SK-N-SH (cell line): ENCODE results near the gene MCTP2. TPM values are rescaled to one million over a fixed set of nuclear protein-coding genes. Genes with fewer than 3 reads are reported as not detected.
A peak's percentile ranks its signal among the peaks of the same experiment; 100 is the strongest.

Experiments
- CTCF ChIA-PET: fragments of 300-600, 350-600 bp; formaldehyde crosslinking; extraction: SDS; loops from one replicate; lab custom pipeline; 2021; lab: Yijun Ruan, JAX
- POLR2A ChIA-PET: fragments of 350-600 bp; sonication (Branson Sonifier 250); formaldehyde crosslinking; extraction: SDS; loops from one replicate; lab custom pipeline; 2020; ENCODE audit warnings: antibody characterized with exemption, inconsistent platforms; lab: Yijun Ruan, JAX
- DNase-seq: peaks from one replicate; pipeline ENCODE4 v3.0.0; 2012
- H2AFZ ChIP-seq: fragments of 200-600 bp; sonication (generic); 2 replicates; pipeline ENCODE4 v1.8.1; 2016; ENCODE audit warnings: antibody characterized with exemption, mild to moderate bottlenecking, low read depth
- H3F3A ChIP-seq: fragments of 200-600 bp; sonication (generic); replicated peaks from 2 replicates; pipeline ENCODE3; 2016; ENCODE audit warnings: antibody characterized with exemption, mild to moderate bottlenecking; ENCODE audit not compliant: insufficient read depth
- H3K27ac ChIP-seq, 2 experiments: fragments of 200-500 bp in 1 of 2; fragments of 200-600 bp in 1 of 2; sonication (Bioruptor generic) in 1 of 2; sonication (generic), shearing (Covaris generic) in 1 of 2; 2 replicates each; pipeline versions ENCODE4 v1.5.1 to v1.6.1; 2014 to 2016; ENCODE audit warnings: low read depth in 2 of 2, inconsistent platforms in 1 of 2, low read length in 1 of 2, mild to moderate bottlenecking in 1 of 2, mixed read lengths in 1 of 2
- H3K27me3 ChIP-seq: fragments of 200-600 bp; sonication (generic), shearing (Covaris generic); 2 replicates; pipeline ENCODE4 v1.6.1; 2016; ENCODE audit warnings: mixed run types; ENCODE audit not compliant: insufficient read depth
- H3K36me3 ChIP-seq, 2 experiments: fragments of 200-500 bp in 1 of 2; fragments of 200-600 bp in 1 of 2; sonication (Bioruptor generic) in 1 of 2; sonication (generic) in 1 of 2; replicated peaks in 1 of 2; 2 replicates each; pipeline versions ENCODE3 to v1.5.1; 2014 to 2016; ENCODE audit warnings: low read length in 1 of 2, mild to moderate bottlenecking in 1 of 2; ENCODE audit not compliant: insufficient read depth in 2 of 2, control insufficient read depth in 1 of 2
- H3K4me1 ChIP-seq, 2 experiments: fragments of 200-500 bp in 1 of 2; fragments of 200-600 bp in 1 of 2; sonication (Bioruptor generic) in 1 of 2; sonication (generic), shearing (Covaris generic) in 1 of 2; 2 replicates each; pipeline versions ENCODE4 v1.5.1 to v1.6.1; 2014 to 2016; ENCODE audit warnings: low read depth in 1 of 2, low read length in 1 of 2, mixed run types in 1 of 2; ENCODE audit not compliant: insufficient read depth in 2 of 2, control insufficient read depth in 1 of 2
- H3K4me2 ChIP-seq: fragments of 200-600 bp; sonication (generic), shearing (Covaris generic); 2 replicates; pipeline ENCODE4 v1.6.1; 2017; ENCODE audit warnings: mixed run types
- H3K4me3 ChIP-seq, 2 experiments: fragments of 200-500 bp in 1 of 2; fragments of 200-600 bp in 1 of 2; sonication (Bioruptor generic) in 1 of 2; sonication (generic), shearing (Covaris generic) in 1 of 2; 2 replicates each; pipeline versions ENCODE4 v1.5.1 to v1.8.1; 2014 to 2016; ENCODE audit warnings: low read depth in 2 of 2, inconsistent platforms in 1 of 2, low read length in 1 of 2, mild to moderate bottlenecking in 1 of 2, mixed read lengths in 1 of 2, moderate library complexity in 1 of 2
- H3K79me2 ChIP-seq: fragments of 200-600 bp; sonication (generic); 2 replicates; pipeline ENCODE4 v1.8.1; 2017; ENCODE audit warnings: mild to moderate bottlenecking; ENCODE audit not compliant: insufficient read depth
- H3K9ac ChIP-seq: fragments of 200-600 bp; sonication (generic); 2 replicates; pipeline ENCODE4 v1.6.1; 2017; ENCODE audit warnings: mixed run types
- H3K9me2 ChIP-seq: fragments of 200-600 bp; sonication (generic); 2 replicates; pipeline ENCODE4 v1.6.1; 2017; ENCODE audit warnings: mixed run types
- H3K9me3 ChIP-seq: fragments of 200-600 bp; sonication (generic); 2 replicates; pipeline ENCODE4 v1.6.1; 2017; ENCODE audit warnings: mixed run types, mild to moderate bottlenecking, moderate library complexity
- H4K20me1 ChIP-seq: fragments of 200-600 bp; sonication (generic); 2 replicates; pipeline ENCODE4 v1.6.1; 2017; ENCODE audit warnings: mild to moderate bottlenecking, mixed run types; ENCODE audit not compliant: insufficient read depth
- CHD2 ChIP-seq: fragments of 150-350 bp; IDR thresholded peaks from 2 replicates; pipeline ENCODE4 v1.6.1; 2018; ENCODE audit warnings: low read length; ENCODE audit not compliant: partially characterized antibody
- ELF1 ChIP-seq: IDR thresholded peaks from 2 replicates; pipeline ENCODE4 v1.4.0; 2012
- FOXM1 ChIP-seq: IDR thresholded peaks from 2 replicates; pipeline ENCODE4 v1.4.0; 2012; ENCODE audit warnings: low read depth, mild to moderate bottlenecking
- JUND ChIP-seq: IDR thresholded peaks from 2 replicates; pipeline ENCODE4 v1.4.0; 2012
- MXI1 ChIP-seq: IDR thresholded peaks from 2 replicates; pipeline ENCODE4 v1.6.1; 2012; ENCODE audit warnings: mild to moderate bottlenecking, low read depth, low read length, improper control_type of control experiment
- NFIC ChIP-seq: IDR thresholded peaks from 2 replicates; pipeline ENCODE4 v1.4.0; 2012; ENCODE audit warnings: borderline replicate concordance
- POLR2AphosphoS5 ChIP-seq: IDR thresholded peaks from 2 replicates; pipeline ENCODE4 v1.6.1; 2012; ENCODE audit warnings: low read depth, low read length
- RAD21 ChIP-seq: IDR thresholded peaks from 2 replicates; pipeline ENCODE4 v1.6.1; 2012; ENCODE audit warnings: mild to moderate bottlenecking, low read length
- RXRA ChIP-seq: IDR thresholded peaks from 2 replicates; pipeline ENCODE4 v1.4.0; 2012; ENCODE audit warnings: low read depth, mild to moderate bottlenecking, borderline replicate concordance
- SIN3A ChIP-seq: IDR thresholded peaks from 2 replicates; pipeline ENCODE4 v1.6.1; 2012; ENCODE audit warnings: low read depth, mild to moderate bottlenecking, low read length, moderate library complexity, borderline replicate concordance
- TCF12 ChIP-seq: IDR thresholded peaks from 2 replicates; pipeline ENCODE4 v1.4.0; 2012
- TEAD4 ChIP-seq: IDR thresholded peaks from 2 replicates; pipeline ENCODE4 v1.4.0; 2012; ENCODE audit warnings: mild to moderate bottlenecking, borderline replicate concordance; ENCODE audit not compliant: insufficient read depth
- WGBS: methylation state at CpG from one replicate; pipeline ENCODE4 v1.1.6; 2017; ENCODE audit warnings: low lambda C conversion rate; 5-methylcytosine and 5-hydroxymethylcytosine counted together
- polyA plus RNA-seq, 3 experiments: library from polyadenylated mRNA; depleted of rRNA; stranded (reverse); fragments of >200 nt; gene quantifications; 2 replicates each; pipeline ENCODE4 v1.2.3, GENCODE V29; 2012
- TF ChIP-seq, protein P1 (sequence below): IDR thresholded peaks from 2 replicates; pipeline ENCODE4 v1.4.0; 2012; ENCODE audit warnings: low read depth, borderline replicate concordance
- TF ChIP-seq, protein P2 (sequence below): IDR thresholded peaks from 2 replicates; pipeline ENCODE4 v1.6.1; 2012; ENCODE audit warnings: mild to moderate bottlenecking, low read depth, low read length, moderate library complexity
- TF ChIP-seq, protein P3 (sequence below): IDR thresholded peaks from 2 replicates; pipeline ENCODE4; 2012

The MCTP2 gene
- polyA plus RNA-seq, 1 of the 3 experiments (the other 2 are of a cell fraction): 0.26 TPM

DNA sequence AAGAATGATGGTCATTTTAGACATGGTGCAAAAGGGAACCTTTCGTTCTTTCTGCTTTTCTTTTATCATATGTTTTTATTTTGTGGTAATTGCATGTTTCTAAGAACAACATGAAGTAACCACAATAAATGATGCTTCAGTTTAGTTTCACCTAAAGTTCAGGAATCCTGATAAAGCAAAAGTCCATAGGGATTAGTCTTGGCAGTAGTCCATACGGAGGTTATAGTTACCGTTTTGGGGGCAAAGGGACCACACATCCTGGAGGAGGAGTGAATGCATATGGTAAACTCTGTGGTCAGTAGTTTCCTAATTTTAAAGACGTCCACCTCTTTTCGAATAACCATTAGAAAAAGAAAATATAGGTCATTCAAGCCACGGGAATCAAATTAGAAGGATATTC, 141.5 kb downstream of the MCTP2 start:
- no peak overlapping the region for H3K27ac ChIP-seq
- no peaks in the 10 kb centered on the region for H3K36me3 ChIP-seq
- H3F3A ChIP-seq: no peaks in the 10 kb centered on the region
- DNase-seq: no peak
- H3K9me3 ChIP-seq: no peaks in the 10 kb centered on the region
- no peaks in the 10 kb centered on the region; a peak in 1 of 4 replicates for H3K4me1 ChIP-seq
- POLR2A ChIA-PET: no interaction called here
- H3K27me3 ChIP-seq: no peaks in the 10 kb centered on the region
- H2AFZ ChIP-seq: no peak overlapping the region
- no peak overlapping the region for H3K4me3 ChIP-seq
- H3K79me2 ChIP-seq: no peaks in the 10 kb centered on the region
- 28% methylated on average over 6 of the region's 6 CpGs for WGBS
- TF ChIP-seq RXRA: no peak
- no peak for TF ChIP-seq JUND
- TF ChIP-seq, protein P1, sequence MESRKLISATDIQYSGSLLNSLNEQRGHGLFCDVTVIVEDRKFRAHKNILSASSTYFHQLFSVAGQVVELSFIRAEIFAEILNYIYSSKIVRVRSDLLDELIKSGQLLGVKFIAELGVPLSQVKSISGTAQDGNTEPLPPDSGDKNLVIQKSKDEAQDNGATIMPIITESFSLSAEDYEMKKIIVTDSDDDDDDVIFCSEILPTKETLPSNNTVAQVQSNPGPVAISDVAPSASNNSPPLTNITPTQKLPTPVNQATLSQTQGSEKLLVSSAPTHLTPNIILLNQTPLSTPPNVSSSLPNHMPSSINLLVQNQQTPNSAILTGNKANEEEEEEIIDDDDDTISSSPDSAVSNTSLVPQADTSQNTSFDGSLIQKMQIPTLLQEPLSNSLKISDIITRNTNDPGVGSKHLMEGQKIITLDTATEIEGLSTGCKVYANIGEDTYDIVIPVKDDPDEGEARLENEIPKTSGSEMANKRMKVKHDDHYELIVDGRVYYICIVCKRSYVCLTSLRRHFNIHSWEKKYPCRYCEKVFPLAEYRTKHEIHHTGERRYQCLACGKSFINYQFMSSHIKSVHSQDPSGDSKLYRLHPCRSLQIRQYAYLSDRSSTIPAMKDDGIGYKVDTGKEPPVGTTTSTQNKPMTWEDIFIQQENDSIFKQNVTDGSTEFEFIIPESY: no peak
- TF ChIP-seq SIN3A: no peak
- no peak for TF ChIP-seq POLR2AphosphoS5
- no peak for TF ChIP-seq CHD2
- TF ChIP-seq, all 33 proteins: peak for 0
- no peaks in the 10 kb centered on the region for H3K9me2 ChIP-seq
- H4K20me1 ChIP-seq: no peaks in the 10 kb centered on the region
- no peak overlapping the region for H3K9ac ChIP-seq
- CTCF ChIA-PET: no interaction called here
- no peak overlapping the region for H3K4me2 ChIP-seq

DNA sequence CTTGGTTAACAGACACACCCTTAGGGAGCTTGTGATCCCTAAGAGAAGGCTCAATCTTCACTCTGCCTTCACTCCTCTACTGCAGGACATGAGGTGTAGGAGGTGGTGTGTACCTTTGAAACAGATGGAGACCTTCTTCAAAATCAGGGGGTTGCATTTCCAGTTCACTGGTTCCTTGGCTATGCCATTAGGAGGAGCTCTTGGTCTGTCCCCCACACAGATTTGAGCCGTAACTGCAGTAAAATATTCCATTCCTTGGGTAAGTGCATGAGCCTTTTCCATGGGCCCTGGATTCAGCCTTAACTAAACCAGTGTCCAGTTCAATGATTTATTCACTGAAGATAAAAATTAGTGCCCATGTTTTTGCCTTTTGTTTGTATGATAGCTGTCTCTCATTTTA, 144.6 kb downstream of the MCTP2 start:
- no peaks in the 10 kb centered on the region for H3K27me3 ChIP-seq
- peak; percentile 44 for TF ChIP-seq RAD21
- no peak for TF ChIP-seq FOXM1
- H3K9ac ChIP-seq: no peak overlapping the region
- no peak overlapping the region for H3K4me2 ChIP-seq
- H3K79me2 ChIP-seq: no peaks in the 10 kb centered on the region
- H3K36me3 ChIP-seq: no peaks in the 10 kb centered on the region
- H3K4me3 ChIP-seq: no peak overlapping the region
- ChIA-PET CTCF (interaction anchor here (1.1 to 2.4 kb wide), 6 partner anchors 11 to 212 kb away, joined by 3 to 7 read pairs (median 3); no protein-coding TSS in a partner anchor), POLR2A (no interaction called here)
- DNase-seq: no peak
- H3K9me3 ChIP-seq: no peaks in the 10 kb centered on the region
- WGBS: 50% methylated on average over 1 of the region's 1 CpG
- H3F3A ChIP-seq: no peaks in the 10 kb centered on the region
- no peaks in the 10 kb centered on the region for H4K20me1 ChIP-seq
- no peaks in the 10 kb centered on the region for H3K9me2 ChIP-seq
- H2AFZ ChIP-seq: no peak overlapping the region
- no peaks in the 10 kb centered on the region for H3K4me1 ChIP-seq
- H3K27ac ChIP-seq: no peak overlapping the region

DNA sequence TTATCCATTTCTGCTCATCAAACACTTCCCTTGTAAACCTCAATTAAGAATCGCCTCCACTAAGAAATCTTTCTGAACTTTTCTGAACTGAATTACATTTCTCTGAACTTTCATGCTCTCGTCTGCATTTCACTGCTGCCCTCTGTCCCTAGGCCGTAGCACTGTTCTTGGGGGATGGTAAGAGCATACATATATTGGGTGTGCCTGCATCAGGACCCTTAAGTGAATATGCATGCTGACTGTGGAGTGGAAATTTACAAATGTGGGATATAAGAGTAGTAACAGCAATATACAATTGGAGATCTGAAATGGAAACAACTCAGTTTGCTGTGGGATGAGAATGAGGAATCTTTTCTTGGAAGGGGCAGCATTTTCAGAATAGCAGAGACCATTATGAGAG, 148.6 kb downstream of the MCTP2 start:
- Histone ChIP-seq H3F3A (no peaks in the 10 kb centered on the region), H3K9ac (no peak overlapping the region), H2AFZ (no peak overlapping the region), H3K4me3 (no peak overlapping the region), H3K27ac (no peak overlapping the region), H4K20me1 (no peaks in the 10 kb centered on the region), H3K9me3 (no peaks in the 10 kb centered on the region), H3K79me2 (no peaks in the 10 kb centered on the region), H3K36me3 (no peaks in the 10 kb centered on the region), H3K4me1 (no peaks in the 10 kb centered on the region), H3K4me2 (no peak overlapping the region), H3K27me3 (no peaks in the 10 kb centered on the region), H3K9me2 (no peaks in the 10 kb centered on the region)
- ChIA-PET POLR2A (no interaction called here), CTCF (no interaction called here)
- no peak for DNase-seq
- 33% methylated on average over 3 of the region's 3 CpGs for whole genome bisulfite sequencing
- TF ChIP-seq, protein P1: no peak
- TF ChIP-seq POLR2AphosphoS5 (no peak), TEAD4 (no peak), FOXM1 (no peak), MXI1 (no peak), NFIC (no peak), ELF1 (no peak), TCF12 (no peak)
- TF ChIP-seq, protein P2, sequence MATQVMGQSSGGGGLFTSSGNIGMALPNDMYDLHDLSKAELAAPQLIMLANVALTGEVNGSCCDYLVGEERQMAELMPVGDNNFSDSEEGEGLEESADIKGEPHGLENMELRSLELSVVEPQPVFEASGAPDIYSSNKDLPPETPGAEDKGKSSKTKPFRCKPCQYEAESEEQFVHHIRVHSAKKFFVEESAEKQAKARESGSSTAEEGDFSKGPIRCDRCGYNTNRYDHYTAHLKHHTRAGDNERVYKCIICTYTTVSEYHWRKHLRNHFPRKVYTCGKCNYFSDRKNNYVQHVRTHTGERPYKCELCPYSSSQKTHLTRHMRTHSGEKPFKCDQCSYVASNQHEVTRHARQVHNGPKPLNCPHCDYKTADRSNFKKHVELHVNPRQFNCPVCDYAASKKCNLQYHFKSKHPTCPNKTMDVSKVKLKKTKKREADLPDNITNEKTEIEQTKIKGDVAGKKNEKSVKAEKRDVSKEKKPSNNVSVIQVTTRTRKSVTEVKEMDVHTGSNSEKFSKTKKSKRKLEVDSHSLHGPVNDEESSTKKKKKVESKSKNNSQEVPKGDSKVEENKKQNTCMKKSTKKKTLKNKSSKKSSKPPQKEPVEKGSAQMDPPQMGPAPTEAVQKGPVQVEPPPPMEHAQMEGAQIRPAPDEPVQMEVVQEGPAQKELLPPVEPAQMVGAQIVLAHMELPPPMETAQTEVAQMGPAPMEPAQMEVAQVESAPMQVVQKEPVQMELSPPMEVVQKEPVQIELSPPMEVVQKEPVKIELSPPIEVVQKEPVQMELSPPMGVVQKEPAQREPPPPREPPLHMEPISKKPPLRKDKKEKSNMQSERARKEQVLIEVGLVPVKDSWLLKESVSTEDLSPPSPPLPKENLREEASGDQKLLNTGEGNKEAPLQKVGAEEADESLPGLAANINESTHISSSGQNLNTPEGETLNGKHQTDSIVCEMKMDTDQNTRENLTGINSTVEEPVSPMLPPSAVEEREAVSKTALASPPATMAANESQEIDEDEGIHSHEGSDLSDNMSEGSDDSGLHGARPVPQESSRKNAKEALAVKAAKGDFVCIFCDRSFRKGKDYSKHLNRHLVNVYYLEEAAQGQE: no peak
- TF ChIP-seq, protein P3, sequence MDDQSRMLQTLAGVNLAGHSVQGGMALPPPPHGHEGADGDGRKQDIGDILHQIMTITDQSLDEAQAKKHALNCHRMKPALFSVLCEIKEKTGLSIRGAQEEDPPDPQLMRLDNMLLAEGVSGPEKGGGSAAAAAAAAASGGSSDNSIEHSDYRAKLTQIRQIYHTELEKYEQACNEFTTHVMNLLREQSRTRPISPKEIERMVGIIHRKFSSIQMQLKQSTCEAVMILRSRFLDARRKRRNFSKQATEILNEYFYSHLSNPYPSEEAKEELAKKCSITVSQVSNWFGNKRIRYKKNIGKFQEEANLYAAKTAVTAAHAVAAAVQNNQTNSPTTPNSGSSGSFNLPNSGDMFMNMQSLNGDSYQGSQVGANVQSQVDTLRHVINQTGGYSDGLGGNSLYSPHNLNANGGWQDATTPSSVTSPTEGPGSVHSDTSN: no peak
